SK-N-SH (cell line): Measurements from ENCODE around the gene TSSK6. TPM values are rescaled to one million over a fixed set of nuclear protein-coding genes. Genes with fewer than 3 reads are reported as not detected.

Source experiments
- CTCF ChIA-PET: fragments of 300-600, 350-600 bp; formaldehyde crosslinking; extraction: SDS; loops from one replicate; lab custom pipeline; 2021; lab: Yijun Ruan, JAX
- POLR2A ChIA-PET: fragments of 350-600 bp; sonication (Branson Sonifier 250); formaldehyde crosslinking; extraction: SDS; loops from one replicate; lab custom pipeline; 2020; ENCODE audit warnings: antibody characterized with exemption, inconsistent platforms; lab: Yijun Ruan, JAX
- DNase-seq: peaks from one replicate; pipeline ENCODE4 v3.0.0; 2012
- H2AFZ ChIP-seq: fragments of 200-600 bp; sonication (generic); 2 replicates; pipeline ENCODE4 v1.8.1; 2016; ENCODE audit warnings: antibody characterized with exemption, mild to moderate bottlenecking, low read depth
- H3F3A ChIP-seq: fragments of 200-600 bp; sonication (generic); replicated peaks from 2 replicates; pipeline ENCODE3; 2016; ENCODE audit warnings: antibody characterized with exemption, mild to moderate bottlenecking; ENCODE audit not compliant: insufficient read depth
- H3K27ac ChIP-seq, 2 experiments: fragments of 200-500 bp in 1 of 2; fragments of 200-600 bp in 1 of 2; sonication (Bioruptor generic) in 1 of 2; sonication (generic), shearing (Covaris generic) in 1 of 2; 2 replicates each; pipeline versions ENCODE4 v1.5.1 to v1.6.1; 2014 to 2016; ENCODE audit warnings: low read depth in 2 of 2, inconsistent platforms in 1 of 2, low read length in 1 of 2, mild to moderate bottlenecking in 1 of 2, mixed read lengths in 1 of 2
- H3K27me3 ChIP-seq: fragments of 200-600 bp; sonication (generic), shearing (Covaris generic); 2 replicates; pipeline ENCODE4 v1.6.1; 2016; ENCODE audit warnings: mixed run types; ENCODE audit not compliant: insufficient read depth
- H3K36me3 ChIP-seq, 2 experiments: fragments of 200-500 bp in 1 of 2; fragments of 200-600 bp in 1 of 2; sonication (Bioruptor generic) in 1 of 2; sonication (generic) in 1 of 2; replicated peaks in 1 of 2; 2 replicates each; pipeline versions ENCODE3 to v1.5.1; 2014 to 2016; ENCODE audit warnings: low read length in 1 of 2, mild to moderate bottlenecking in 1 of 2; ENCODE audit not compliant: insufficient read depth in 2 of 2, control insufficient read depth in 1 of 2
- H3K4me1 ChIP-seq, 2 experiments: fragments of 200-500 bp in 1 of 2; fragments of 200-600 bp in 1 of 2; sonication (Bioruptor generic) in 1 of 2; sonication (generic), shearing (Covaris generic) in 1 of 2; 2 replicates each; pipeline versions ENCODE4 v1.5.1 to v1.6.1; 2014 to 2016; ENCODE audit warnings: low read depth in 1 of 2, low read length in 1 of 2, mixed run types in 1 of 2; ENCODE audit not compliant: insufficient read depth in 2 of 2, control insufficient read depth in 1 of 2
- H3K4me2 ChIP-seq: fragments of 200-600 bp; sonication (generic), shearing (Covaris generic); 2 replicates; pipeline ENCODE4 v1.6.1; 2017; ENCODE audit warnings: mixed run types
- H3K4me3 ChIP-seq, 2 experiments: fragments of 200-500 bp in 1 of 2; fragments of 200-600 bp in 1 of 2; sonication (Bioruptor generic) in 1 of 2; sonication (generic), shearing (Covaris generic) in 1 of 2; 2 replicates each; pipeline versions ENCODE4 v1.5.1 to v1.8.1; 2014 to 2016; ENCODE audit warnings: low read depth in 2 of 2, inconsistent platforms in 1 of 2, low read length in 1 of 2, mild to moderate bottlenecking in 1 of 2, mixed read lengths in 1 of 2, moderate library complexity in 1 of 2
- H3K79me2 ChIP-seq: fragments of 200-600 bp; sonication (generic); 2 replicates; pipeline ENCODE4 v1.8.1; 2017; ENCODE audit warnings: mild to moderate bottlenecking; ENCODE audit not compliant: insufficient read depth
- H3K9ac ChIP-seq: fragments of 200-600 bp; sonication (generic); 2 replicates; pipeline ENCODE4 v1.6.1; 2017; ENCODE audit warnings: mixed run types
- H3K9me2 ChIP-seq: fragments of 200-600 bp; sonication (generic); 2 replicates; pipeline ENCODE4 v1.6.1; 2017; ENCODE audit warnings: mixed run types
- H3K9me3 ChIP-seq: fragments of 200-600 bp; sonication (generic); 2 replicates; pipeline ENCODE4 v1.6.1; 2017; ENCODE audit warnings: mixed run types, mild to moderate bottlenecking, moderate library complexity
- H4K20me1 ChIP-seq: fragments of 200-600 bp; sonication (generic); 2 replicates; pipeline ENCODE4 v1.6.1; 2017; ENCODE audit warnings: mild to moderate bottlenecking, mixed run types; ENCODE audit not compliant: insufficient read depth
- CHD2 ChIP-seq: fragments of 150-350 bp; IDR thresholded peaks from 2 replicates; pipeline ENCODE4 v1.6.1; 2018; ENCODE audit warnings: low read length; ENCODE audit not compliant: partially characterized antibody
- EP300 ChIP-seq, 2 experiments: IDR thresholded peaks; 2 replicates each; pipeline versions ENCODE4 v1.4.0 to v1.6.1; 2012; ENCODE audit warnings: borderline replicate concordance in 1 of 2, low read depth in 1 of 2, low read length in 1 of 2
- EZH2phosphoT487 ChIP-seq: fragments of 200-600 bp; sonication (generic); IDR thresholded peaks from 2 replicates; pipeline ENCODE4 v1.6.1; 2017; ENCODE audit warnings: low read depth, mixed run types, mild to moderate bottlenecking, antibody characterized with exemption, moderate library complexity, borderline replicate concordance
- GABPA ChIP-seq: IDR thresholded peaks from 2 replicates; pipeline ENCODE4 v1.4.0; 2012; ENCODE audit warnings: low read depth, mild to moderate bottlenecking
- JUND ChIP-seq: IDR thresholded peaks from 2 replicates; pipeline ENCODE4 v1.4.0; 2012
- MXI1 ChIP-seq: IDR thresholded peaks from 2 replicates; pipeline ENCODE4 v1.6.1; 2012; ENCODE audit warnings: mild to moderate bottlenecking, low read depth, low read length, improper control_type of control experiment
- NFIC ChIP-seq: IDR thresholded peaks from 2 replicates; pipeline ENCODE4 v1.4.0; 2012; ENCODE audit warnings: borderline replicate concordance
- NRF1 ChIP-seq: IDR thresholded peaks from 2 replicates; pipeline ENCODE4 v1.6.1; 2012; ENCODE audit warnings: low read depth, mild to moderate bottlenecking, low read length
- RFX5 ChIP-seq: IDR thresholded peaks from 2 replicates; pipeline ENCODE4 v1.6.1; 2012; ENCODE audit warnings: mild to moderate bottlenecking, improper control_type of control experiment, low read length
- SIN3A ChIP-seq: IDR thresholded peaks from 2 replicates; pipeline ENCODE4 v1.6.1; 2012; ENCODE audit warnings: low read depth, mild to moderate bottlenecking, low read length, moderate library complexity, borderline replicate concordance
- SMC3 ChIP-seq: IDR thresholded peaks from 2 replicates; pipeline ENCODE4 v1.6.1; 2012; ENCODE audit warnings: low read depth, low read length, improper control_type of control experiment
- WGBS: methylation state at CpG from one replicate; pipeline ENCODE4 v1.1.6; 2017; ENCODE audit warnings: low lambda C conversion rate; 5-methylcytosine and 5-hydroxymethylcytosine counted together
- polyA plus RNA-seq, 3 experiments: library from polyadenylated mRNA; depleted of rRNA; stranded (reverse); fragments of >200 nt; gene quantifications; 2 replicates each; pipeline ENCODE4 v1.2.3, GENCODE V29; 2012
- TF ChIP-seq, protein P1 (sequence below): IDR thresholded peaks from 2 replicates; pipeline ENCODE4 v1.4.0; 2012; ENCODE audit warnings: low read depth
- TF ChIP-seq, protein P2 (sequence below): fragments of 200-600 bp; sonication (generic); IDR thresholded peaks from 2 replicates; pipeline ENCODE4 v1.6.1; 2017; ENCODE audit warnings: antibody characterized with exemption, mild to moderate bottlenecking, moderate library complexity
- TF ChIP-seq, protein P3 (sequence below): fragments of 150-350 bp; IDR thresholded peaks from 2 replicates; pipeline ENCODE4 v1.6.1; 2017; ENCODE audit warnings: antibody characterized with exemption, low read length, low read depth, borderline replicate concordance

Gene TSSK6
- polyA plus RNA-seq, 1 of the 3 experiments (the other 2 are of a cell fraction), result 3.1 TPM

DNA sequence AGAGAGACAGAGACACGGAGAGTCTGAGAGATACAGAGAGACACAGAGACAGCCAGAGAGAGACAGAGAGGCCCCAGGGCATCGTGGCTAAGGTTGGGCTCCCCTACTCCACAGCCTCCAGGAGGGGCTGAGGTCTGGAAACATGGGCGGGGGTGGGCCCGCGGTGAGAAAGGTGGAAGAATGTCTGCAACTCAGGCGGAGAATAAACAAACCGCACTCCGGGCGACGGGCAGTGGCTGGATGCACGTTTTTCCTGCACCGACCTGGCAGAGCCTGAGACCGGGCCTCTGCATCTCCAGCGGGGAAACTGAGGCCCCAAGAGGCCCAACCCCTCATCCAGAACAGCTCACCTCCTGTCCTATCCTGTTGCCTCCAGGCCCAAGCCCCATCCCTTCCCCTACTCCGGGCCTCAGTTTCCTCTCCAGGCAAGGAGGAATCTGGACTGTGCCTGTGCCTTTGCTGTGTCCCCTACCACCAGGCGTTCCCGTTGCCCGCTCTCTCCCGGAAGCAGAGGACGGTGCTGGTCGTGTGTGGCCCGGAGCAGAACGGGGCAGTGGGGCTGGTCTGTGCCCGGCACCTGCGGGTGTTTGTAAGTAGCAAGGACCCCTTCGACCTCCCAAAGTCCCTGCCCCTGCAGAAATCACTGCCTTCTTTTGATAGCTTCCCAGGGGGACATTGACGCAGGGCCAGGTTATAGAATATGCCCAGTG, 19.4 kb upstream of the TSSK6 start:
- ChIA-PET CTCF (interaction anchor here (1.7 to 15.3 kb wide), 2 partner anchors 19 to 109 kb away, joined by 21 to 258 read pairs; partner anchors contain the start of gene GMIP), POLR2A (no interaction called here)
- Histone ChIP-seq H3K36me3 (no peaks in the 10 kb centered on the region), H3K4me2 (no peak overlapping the region), H3F3A (peaks cover 14% of the 10 kb centered on the region), H3K9me2 (no peaks in the 10 kb centered on the region), H4K20me1 (no peaks in the 10 kb centered on the region; the same call in 1 of the 2 replicates), H3K79me2 (no peaks in the 10 kb centered on the region), H3K9me3 (no peaks in the 10 kb centered on the region), H3K4me1 (peaks cover 0 to 17% of the 10 kb centered on the region in 2 experiments; a peak in 1 of 4 replicates), H3K27me3 (no peaks in the 10 kb centered on the region), H3K4me3 (no peak overlapping the region), H2AFZ (no peak overlapping the region), H3K27ac (no peak overlapping the region), H3K9ac (no peak overlapping the region)
- 92% methylated on average over 17 of the region's 27 CpGs for WGBS
- TF ChIP-seq MXI1, result no peak
- TF ChIP-seq, protein P1, sequence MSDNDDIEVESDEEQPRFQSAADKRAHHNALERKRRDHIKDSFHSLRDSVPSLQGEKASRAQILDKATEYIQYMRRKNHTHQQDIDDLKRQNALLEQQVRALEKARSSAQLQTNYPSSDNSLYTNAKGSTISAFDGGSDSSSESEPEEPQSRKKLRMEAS, result no peak
- TF ChIP-seq, protein P2, sequence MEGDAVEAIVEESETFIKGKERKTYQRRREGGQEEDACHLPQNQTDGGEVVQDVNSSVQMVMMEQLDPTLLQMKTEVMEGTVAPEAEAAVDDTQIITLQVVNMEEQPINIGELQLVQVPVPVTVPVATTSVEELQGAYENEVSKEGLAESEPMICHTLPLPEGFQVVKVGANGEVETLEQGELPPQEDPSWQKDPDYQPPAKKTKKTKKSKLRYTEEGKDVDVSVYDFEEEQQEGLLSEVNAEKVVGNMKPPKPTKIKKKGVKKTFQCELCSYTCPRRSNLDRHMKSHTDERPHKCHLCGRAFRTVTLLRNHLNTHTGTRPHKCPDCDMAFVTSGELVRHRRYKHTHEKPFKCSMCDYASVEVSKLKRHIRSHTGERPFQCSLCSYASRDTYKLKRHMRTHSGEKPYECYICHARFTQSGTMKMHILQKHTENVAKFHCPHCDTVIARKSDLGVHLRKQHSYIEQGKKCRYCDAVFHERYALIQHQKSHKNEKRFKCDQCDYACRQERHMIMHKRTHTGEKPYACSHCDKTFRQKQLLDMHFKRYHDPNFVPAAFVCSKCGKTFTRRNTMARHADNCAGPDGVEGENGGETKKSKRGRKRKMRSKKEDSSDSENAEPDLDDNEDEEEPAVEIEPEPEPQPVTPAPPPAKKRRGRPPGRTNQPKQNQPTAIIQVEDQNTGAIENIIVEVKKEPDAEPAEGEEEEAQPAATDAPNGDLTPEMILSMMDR, result no peak
- TF ChIP-seq, protein P3, sequence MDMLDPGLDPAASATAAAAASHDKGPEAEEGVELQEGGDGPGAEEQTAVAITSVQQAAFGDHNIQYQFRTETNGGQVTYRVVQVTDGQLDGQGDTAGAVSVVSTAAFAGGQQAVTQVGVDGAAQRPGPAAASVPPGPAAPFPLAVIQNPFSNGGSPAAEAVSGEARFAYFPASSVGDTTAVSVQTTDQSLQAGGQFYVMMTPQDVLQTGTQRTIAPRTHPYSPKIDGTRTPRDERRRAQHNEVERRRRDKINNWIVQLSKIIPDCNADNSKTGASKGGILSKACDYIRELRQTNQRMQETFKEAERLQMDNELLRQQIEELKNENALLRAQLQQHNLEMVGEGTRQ, result no peak
- TF ChIP-seq EZH2phosphoT487, result no peak
- TF ChIP-seq EP300 (IDR thresholded peaks at IDR 0.05; ENCODE audit: borderline replicate concordance in 1 of 2, low read depth in 1 of 2, low read length in 1 of 2), result no peak
- no peak for TF ChIP-seq NFIC
- TF ChIP-seq NRF1, result no peak
- TF ChIP-seq SIN3A, result no peak
- no peak for TF ChIP-seq GABPA
- TF ChIP-seq CHD2, result no peak
- no peak for TF ChIP-seq JUND
- no peak for DNase-seq

DNA sequence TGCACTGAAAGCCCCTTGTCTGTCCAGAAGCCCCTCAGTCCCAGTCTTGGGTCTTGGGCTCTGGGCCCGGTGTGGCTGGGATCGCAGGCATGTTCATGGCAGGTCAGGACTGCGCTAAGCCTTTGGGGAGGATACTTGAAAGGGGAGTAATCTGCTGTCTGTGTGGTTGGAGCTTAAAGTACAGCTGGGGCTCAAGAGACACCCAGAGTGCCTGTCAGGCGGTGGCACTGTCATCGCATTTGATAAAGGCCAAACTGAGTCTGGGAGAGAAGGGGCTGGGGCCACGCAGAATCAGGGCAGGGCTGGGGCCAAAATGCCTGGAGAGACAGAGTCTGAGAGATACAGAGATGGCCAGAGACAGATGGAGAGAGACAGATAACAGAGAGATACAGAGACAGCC, 18.5 kb upstream of the TSSK6 start:
- no peaks in the 10 kb centered on the region for H3K27me3 ChIP-seq
- H2AFZ ChIP-seq, result no peak overlapping the region
- no peak overlapping the region for H3K4me3 ChIP-seq
- H3K4me2 ChIP-seq, result no peak overlapping the region
- POLR2A ChIA-PET, result no interaction called here
- no peak overlapping the region for H3K27ac ChIP-seq
- H4K20me1 ChIP-seq, result no peaks in the 10 kb centered on the region; the same call in 1 of the 2 replicates
- no peaks in the 10 kb centered on the region for H3K79me2 ChIP-seq
- CTCF ChIA-PET, result interaction anchor here (0.9 to 15.3 kb wide), 3 partner anchors 20 to 425 kb away, joined by 3 to 258 read pairs (median 175); partner anchors contain the start of gene GMIP
- H3F3A ChIP-seq, result peaks cover 14% of the 10 kb centered on the region
- TF ChIP-seq SMC3 (no peak), RFX5 (no peak)
- DNase-seq, result no peak
- peaks cover 0 to 23% of the 10 kb centered on the region in 2 experiments; a peak in 1 of 4 replicates for H3K4me1 ChIP-seq
- WGBS, result 93% methylated on average over 6 of the region's 6 CpGs
- H3K9me2 ChIP-seq, result no peaks in the 10 kb centered on the region
- H3K36me3 ChIP-seq, result no peaks in the 10 kb centered on the region
- H3K9me3 ChIP-seq, result no peaks in the 10 kb centered on the region
- no peak overlapping the region for H3K9ac ChIP-seq
